NB4 (cell line): ENCODE results near the gene BIN2.

Experiments
- DNase-seq: peaks from one replicate; pipeline ENCODE4 v3.0.0; 2010; ENCODE audit warnings: low read depth
- H3K4me3 ChIP-seq: one replicate; pipeline ENCODE4 v1.5.1; 2011; ENCODE audit warnings: mild to moderate bottlenecking, low read depth, low read length, moderate library complexity
- MYC ChIP-seq: IDR thresholded peaks from 2 replicates; pipeline ENCODE4 v1.6.1; 2011; ENCODE audit warnings: low read depth, low read length
- POLR2A ChIP-seq: IDR thresholded peaks from 2 replicates; pipeline ENCODE4 v1.6.1; 2011; ENCODE audit warnings: mild to moderate bottlenecking; ENCODE audit not compliant: insufficient read length; ENCODE audit errors: extremely low read depth
- TF ChIP-seq, protein P1 (sequence below): IDR thresholded peaks from one replicate; pipeline ENCODE4 v1.5.1; 2012; ENCODE audit warnings: low read depth, low read length
- TF ChIP-seq, protein P2 (sequence below): IDR thresholded peaks from 2 replicates; pipeline ENCODE4 v1.6.1; 2011; ENCODE audit warnings: low read depth, low read length

The BIN2 gene

DNA sequence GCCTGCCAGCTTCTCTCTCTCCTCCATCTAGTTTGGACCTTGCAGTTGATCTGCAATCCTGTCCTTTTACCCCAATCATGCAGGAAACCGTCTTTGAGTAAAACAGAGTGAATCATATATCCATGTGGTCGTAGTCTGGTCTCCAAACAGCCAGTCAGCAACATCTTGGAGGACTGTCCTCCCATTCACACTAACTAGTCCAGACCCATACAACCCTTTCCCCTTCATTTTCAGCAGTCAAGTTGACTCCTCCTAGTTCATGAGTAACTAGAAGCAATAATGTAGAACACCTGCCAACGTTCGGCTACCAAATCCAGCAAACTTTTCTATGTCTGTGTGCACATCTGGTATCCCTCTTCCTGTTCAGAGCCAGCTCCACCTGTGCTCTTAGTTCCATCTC, 10.8 kb upstream of the BIN2 start:
- peak; percentile 65 for DNase-seq
- TF ChIP-seq, protein P1, sequence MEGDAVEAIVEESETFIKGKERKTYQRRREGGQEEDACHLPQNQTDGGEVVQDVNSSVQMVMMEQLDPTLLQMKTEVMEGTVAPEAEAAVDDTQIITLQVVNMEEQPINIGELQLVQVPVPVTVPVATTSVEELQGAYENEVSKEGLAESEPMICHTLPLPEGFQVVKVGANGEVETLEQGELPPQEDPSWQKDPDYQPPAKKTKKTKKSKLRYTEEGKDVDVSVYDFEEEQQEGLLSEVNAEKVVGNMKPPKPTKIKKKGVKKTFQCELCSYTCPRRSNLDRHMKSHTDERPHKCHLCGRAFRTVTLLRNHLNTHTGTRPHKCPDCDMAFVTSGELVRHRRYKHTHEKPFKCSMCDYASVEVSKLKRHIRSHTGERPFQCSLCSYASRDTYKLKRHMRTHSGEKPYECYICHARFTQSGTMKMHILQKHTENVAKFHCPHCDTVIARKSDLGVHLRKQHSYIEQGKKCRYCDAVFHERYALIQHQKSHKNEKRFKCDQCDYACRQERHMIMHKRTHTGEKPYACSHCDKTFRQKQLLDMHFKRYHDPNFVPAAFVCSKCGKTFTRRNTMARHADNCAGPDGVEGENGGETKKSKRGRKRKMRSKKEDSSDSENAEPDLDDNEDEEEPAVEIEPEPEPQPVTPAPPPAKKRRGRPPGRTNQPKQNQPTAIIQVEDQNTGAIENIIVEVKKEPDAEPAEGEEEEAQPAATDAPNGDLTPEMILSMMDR: no peak
- TF ChIP-seq MYC (no peak), POLR2A (no peak)
- TF ChIP-seq, protein P2, sequence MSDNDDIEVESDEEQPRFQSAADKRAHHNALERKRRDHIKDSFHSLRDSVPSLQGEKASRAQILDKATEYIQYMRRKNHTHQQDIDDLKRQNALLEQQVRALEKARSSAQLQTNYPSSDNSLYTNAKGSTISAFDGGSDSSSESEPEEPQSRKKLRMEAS: no peak
- no peak overlapping the region for H3K4me3 ChIP-seq

- no peak overlapping the region for H3K4me3 ChIP-seq
- no peak for TF ChIP-seq MYC
- TF ChIP-seq, protein P2: no peak
- no peak for DNase-seq
Measured at GRCh38 chr12:51333536-51333935, 9.6 kb upstream of the BIN2 start.

DNA sequence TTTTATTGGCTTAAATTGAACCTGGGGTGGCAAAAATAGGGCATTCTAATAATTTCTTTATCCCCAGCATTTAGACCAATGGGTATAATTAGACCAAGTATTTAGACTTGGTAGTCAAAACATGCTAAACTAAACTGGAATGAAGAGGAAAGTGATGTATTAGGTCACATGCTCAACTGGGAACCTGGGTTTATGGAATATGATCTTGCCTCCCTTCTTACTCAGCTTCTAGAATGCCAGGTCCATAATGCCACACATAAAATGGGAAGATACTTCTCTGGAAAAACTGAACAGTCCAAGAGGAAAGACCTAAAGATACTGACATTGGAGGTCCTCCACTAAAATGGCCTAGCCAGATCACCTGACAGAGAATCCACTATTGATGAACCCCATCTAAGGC, 6.2 kb upstream of the BIN2 start:
- TF ChIP-seq MYC: no peak
- no peak for TF ChIP-seq POLR2A
- TF ChIP-seq, protein P1: no peak
- TF ChIP-seq, protein P2: no peak
- DNase-seq: no peak
- no peak overlapping the region for H3K4me3 ChIP-seq

GRCh38 chr12:51329742-51330141, 5.8 kb upstream of the BIN2 start:
- DNase-seq: peak; percentile 84
- peak overlapping the region; percentile 51 for H3K4me3 ChIP-seq
- TF ChIP-seq, protein P2: no peak
- no peak for TF ChIP-seq POLR2A

- TF ChIP-seq, protein P2: no peak
- TF ChIP-seq MYC: no peak
- H3K4me3 ChIP-seq: peak overlapping the region; percentile 14
- DNase-seq: peak; percentile 54
Measured at GRCh38 chr12:51328587-51328986, 4.6 kb upstream of the BIN2 start.

DNA sequence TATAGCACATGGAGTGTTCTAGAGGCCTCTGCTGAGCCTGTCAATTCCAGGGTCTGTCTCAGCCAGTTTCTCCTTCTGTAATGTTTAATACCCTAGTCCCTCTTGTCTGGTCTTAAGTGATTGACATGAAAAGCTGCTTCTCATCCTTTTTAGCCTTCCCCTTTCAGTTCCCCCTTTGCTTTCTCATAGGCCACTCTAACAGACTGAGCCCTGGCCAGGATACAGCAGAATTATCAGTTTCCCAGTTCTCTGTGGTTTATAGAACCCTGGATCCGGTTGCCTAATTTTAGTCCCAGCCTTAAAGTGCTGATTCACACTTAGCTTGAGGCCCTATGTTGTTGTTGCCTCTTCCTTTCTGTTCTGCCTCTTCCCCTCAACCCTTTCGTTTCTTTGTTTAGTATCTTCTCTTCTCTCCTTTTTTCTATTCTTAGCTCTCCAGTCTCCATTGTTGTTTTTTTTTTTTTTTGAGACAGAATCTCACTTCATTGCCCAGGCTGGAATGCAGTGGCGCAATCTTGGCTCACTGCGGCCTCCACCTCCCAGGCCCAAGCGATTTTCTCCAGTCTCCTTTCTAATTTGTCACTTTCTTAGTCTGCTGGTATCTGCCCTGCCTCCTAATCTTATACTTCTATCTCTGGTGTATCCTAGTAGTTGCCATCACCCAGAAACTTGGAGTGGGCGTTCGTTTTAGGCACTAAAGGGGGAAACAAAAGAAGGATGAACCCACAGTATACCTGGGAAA, 2.9 kb upstream of the BIN2 start:
- peak overlapping the region; percentile 37 for H3K4me3 ChIP-seq
- DNase-seq: peak; percentile 99
- peak; percentile 73 for TF ChIP-seq MYC
- TF ChIP-seq, protein P1: no peak
- TF ChIP-seq, protein P2: peak; percentile 53

GRCh38 chr12:51324953-51325352, 979 bp upstream of the BIN2 start:
- no peak overlapping the region for H3K4me3 ChIP-seq
- TF ChIP-seq POLR2A (no peak), MYC (no peak)
- TF ChIP-seq, protein P2: no peak
- TF ChIP-seq, protein P1: no peak
- no peak for DNase-seq
